ENCODE measurements around the gene SP5. TPM values are rescaled to one million over a fixed set of nuclear protein-coding genes. Genes with fewer than 3 reads are reported as not detected.

Gene SP5
- total RNA-seq, 1 experiment from 2014 or later = 0.98 TPM

DNA sequence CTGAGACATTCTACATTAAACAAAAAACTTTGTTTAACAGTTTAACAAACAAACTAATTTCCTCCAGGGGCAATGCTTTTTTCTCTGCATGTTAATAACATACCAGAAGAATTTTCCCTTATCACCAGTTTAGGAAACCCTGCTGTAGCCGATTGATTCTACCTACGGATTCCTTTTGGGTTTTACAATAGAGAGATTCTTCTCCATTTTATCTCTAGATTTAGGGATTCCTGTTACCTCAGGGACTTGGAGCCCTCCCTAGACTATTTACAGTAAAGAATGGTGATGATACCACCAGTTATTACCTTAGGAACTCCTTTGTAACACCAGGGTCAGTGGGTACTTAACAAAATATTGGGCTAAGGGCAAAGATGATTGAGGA, 49.7 kb downstream of the SP5 start:
- intact Hi-C loops (cut with micrococcal nuclease) = no loop called here
- Histone ChIP-seq H3K9ac (ENCODE audit: low read length) (no peak overlapping the region), H3K9me3 (ENCODE audit: control insufficient read depth in 1 of 2, insufficient read depth in 1 of 2, low read depth in 1 of 2, low read length in 2 of 2) (no peaks in the 10 kb centered on the region), H3K4me1 (ENCODE audit: control insufficient read depth in 1 of 2, insufficient read depth in 2 of 2, low read length in 2 of 2) (peaks cover under 1 to 4% of the 10 kb centered on the region in 2 experiments; a peak in 1 of 4 replicates), H3K36me3 (ENCODE audit: control insufficient read depth in 1 of 2, insufficient read depth in 2 of 2, low read length in 2 of 2) (no peaks in the 10 kb centered on the region), H3K4me2 (ENCODE audit: low read length) (no peak overlapping the region), H3K79me2 (ENCODE audit: insufficient read depth, low read length) (no peaks in the 10 kb centered on the region), H3K27me3 (ENCODE audit: insufficient read depth, low read length) (no peaks in the 10 kb centered on the region), H3K4me3 (replicated peaks in 1 of 2; ENCODE audit: low read depth in 1 of 2, low read length in 2 of 2) (no peak overlapping the region), H4K20me1 (ENCODE audit: insufficient read depth) (no peaks in the 10 kb centered on the region), H3K9me2 (ENCODE audit: insufficient read depth) (no peaks in the 10 kb centered on the region), H3K27ac (ENCODE audit: low read depth, low read length) (no peak overlapping the region), H2AFZ (ENCODE audit: low read depth, low read length, poor library complexity, severe bottlenecking) (no peak overlapping the region)
- BruUV-seq (replicated peaks) = no TSS peak
- ATAC-seq (no peak), DNase-seq (ENCODE audit: low read depth, low spot score) (no peak)
- CTCF ChIA-PET = no interaction called here
- TF ChIP-seq SIN3A (IDR thresholded peaks at IDR 0.05; ENCODE audit: low read depth) (no peak), FOSL1 (IDR thresholded peaks at IDR 0.05; ENCODE audit: low read depth) (no peak), POLR2A (IDR thresholded peaks at IDR 0.05; ENCODE audit: borderline replicate concordance, extremely low read depth, insufficient read depth, insufficient read length) (no peak), RAD21 (IDR thresholded peaks at IDR 0.05; ENCODE audit: low read depth) (no peak), POLR2AphosphoS5 (IDR thresholded peaks at IDR 0.05; ENCODE audit: low read depth, low read length) (no peak), YY1 (IDR thresholded peaks at IDR 0.05; ENCODE audit: extremely low read depth, insufficient replicate concordance, low read depth, low read length) (no peak), ZFX (IDR thresholded peaks at IDR 0.05) (no peak), CEBPB (IDR thresholded peaks at IDR 0.05; ENCODE audit: low read depth) (no peak), ZNF274 (IDR thresholded peaks at IDR 0.05; ENCODE audit: low read depth, low read length) (no peak)
- TF ChIP-seq, protein P1, sequence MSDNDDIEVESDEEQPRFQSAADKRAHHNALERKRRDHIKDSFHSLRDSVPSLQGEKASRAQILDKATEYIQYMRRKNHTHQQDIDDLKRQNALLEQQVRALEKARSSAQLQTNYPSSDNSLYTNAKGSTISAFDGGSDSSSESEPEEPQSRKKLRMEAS (IDR thresholded peaks at IDR 0.05) = no peak
- TF ChIP-seq, protein P2, sequence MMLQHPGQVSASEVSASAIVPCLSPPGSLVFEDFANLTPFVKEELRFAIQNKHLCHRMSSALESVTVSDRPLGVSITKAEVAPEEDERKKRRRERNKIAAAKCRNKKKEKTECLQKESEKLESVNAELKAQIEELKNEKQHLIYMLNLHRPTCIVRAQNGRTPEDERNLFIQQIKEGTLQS (IDR thresholded peaks at IDR 0.05) = no peak
- RAD21 ChIA-PET (ENCODE audit: low non-redundant PET in 1 of 2, low total read pairs in 2 of 2, uncharacterized antibody in 2 of 2, unreplicated experiment in 2 of 2) = no interaction called here
- POLR2A ChIA-PET = no interaction called here

DNA sequence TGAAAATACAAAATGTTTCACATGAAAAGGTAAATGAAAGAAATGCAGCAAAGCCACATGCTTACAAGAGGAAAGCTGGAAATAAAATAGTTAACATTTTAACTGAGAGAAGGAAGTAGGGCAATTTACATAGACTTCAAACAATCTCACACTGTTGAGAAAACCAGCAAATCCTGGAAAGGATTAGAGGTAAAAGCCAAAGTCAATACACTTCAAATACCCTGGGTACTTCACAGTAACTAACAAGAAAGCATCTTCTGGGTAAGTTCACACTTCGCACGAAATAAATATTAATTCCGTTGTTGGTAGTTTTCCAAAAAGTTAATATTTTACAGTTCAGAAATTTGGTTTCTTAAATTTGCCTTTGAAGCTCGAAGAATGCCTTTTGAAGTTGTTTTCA, 51.6 kb downstream of the SP5 start:
- ChIA-PET CTCF (no interaction called here), RAD21 (ENCODE audit: low non-redundant PET in 1 of 2, low total read pairs in 2 of 2, uncharacterized antibody in 2 of 2, unreplicated experiment in 2 of 2) (no interaction called here), POLR2A (no interaction called here)
- Histone ChIP-seq H4K20me1 (ENCODE audit: insufficient read depth) (no peaks in the 10 kb centered on the region), H3K27ac (ENCODE audit: low read depth, low read length) (no peak overlapping the region), H3K4me3 (replicated peaks in 1 of 2; ENCODE audit: low read depth in 1 of 2, low read length in 2 of 2) (no peak overlapping the region), H3K36me3 (ENCODE audit: control insufficient read depth in 1 of 2, insufficient read depth in 2 of 2, low read length in 2 of 2) (no peaks in the 10 kb centered on the region), H3K79me2 (ENCODE audit: insufficient read depth, low read length) (no peaks in the 10 kb centered on the region), H3K9me2 (ENCODE audit: insufficient read depth) (no peaks in the 10 kb centered on the region), H3K4me2 (ENCODE audit: low read length) (no peak overlapping the region), H3K27me3 (ENCODE audit: insufficient read depth, low read length) (no peaks in the 10 kb centered on the region), H3K9ac (ENCODE audit: low read length) (no peak overlapping the region), H3K4me1 (ENCODE audit: control insufficient read depth in 1 of 2, insufficient read depth in 2 of 2, low read length in 2 of 2) (peaks cover 4 to 5% of the 10 kb centered on the region in 2 experiments; a peak in 2 of 4 replicates), H3K9me3 (ENCODE audit: control insufficient read depth in 1 of 2, insufficient read depth in 1 of 2, low read depth in 1 of 2, low read length in 2 of 2) (no peaks in the 10 kb centered on the region), H2AFZ (ENCODE audit: low read depth, low read length, poor library complexity, severe bottlenecking) (no peak overlapping the region)
- intact Hi-C loops (cut with micrococcal nuclease) = no loop called here
- BruUV-seq (replicated peaks) = no TSS peak
- TF ChIP-seq POLR2AphosphoS5 (IDR thresholded peaks at IDR 0.05; ENCODE audit: low read depth, low read length) (no peak), ZFX (IDR thresholded peaks at IDR 0.05) (no peak), RAD21 (IDR thresholded peaks at IDR 0.05; ENCODE audit: low read depth) (no peak), SP1 (IDR thresholded peaks at IDR 0.05; ENCODE audit: low read depth) (no peak), YY1 (IDR thresholded peaks at IDR 0.05; ENCODE audit: extremely low read depth, insufficient replicate concordance, low read depth, low read length) (no peak), ELF1 (IDR thresholded peaks at IDR 0.05; ENCODE audit: borderline replicate concordance, low read depth) (no peak), TCF7L2 (IDR thresholded peaks at IDR 0.05; ENCODE audit: borderline replicate concordance, extremely low read depth, insufficient read depth, insufficient read length) (no peak)
- TF ChIP-seq, protein P3, sequence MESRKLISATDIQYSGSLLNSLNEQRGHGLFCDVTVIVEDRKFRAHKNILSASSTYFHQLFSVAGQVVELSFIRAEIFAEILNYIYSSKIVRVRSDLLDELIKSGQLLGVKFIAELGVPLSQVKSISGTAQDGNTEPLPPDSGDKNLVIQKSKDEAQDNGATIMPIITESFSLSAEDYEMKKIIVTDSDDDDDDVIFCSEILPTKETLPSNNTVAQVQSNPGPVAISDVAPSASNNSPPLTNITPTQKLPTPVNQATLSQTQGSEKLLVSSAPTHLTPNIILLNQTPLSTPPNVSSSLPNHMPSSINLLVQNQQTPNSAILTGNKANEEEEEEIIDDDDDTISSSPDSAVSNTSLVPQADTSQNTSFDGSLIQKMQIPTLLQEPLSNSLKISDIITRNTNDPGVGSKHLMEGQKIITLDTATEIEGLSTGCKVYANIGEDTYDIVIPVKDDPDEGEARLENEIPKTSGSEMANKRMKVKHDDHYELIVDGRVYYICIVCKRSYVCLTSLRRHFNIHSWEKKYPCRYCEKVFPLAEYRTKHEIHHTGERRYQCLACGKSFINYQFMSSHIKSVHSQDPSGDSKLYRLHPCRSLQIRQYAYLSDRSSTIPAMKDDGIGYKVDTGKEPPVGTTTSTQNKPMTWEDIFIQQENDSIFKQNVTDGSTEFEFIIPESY (IDR thresholded peaks at IDR 0.05; ENCODE audit: extremely low read depth, insufficient replicate concordance, low read length) = no peak
- DNase-seq (ENCODE audit: low read depth, low spot score) (no peak), ATAC-seq (no peak)
